Upper lobe of left lung (tissue), 6 donors: ENCODE results near the gene RRP1B. TPM values are rescaled to one million over a fixed set of nuclear protein-coding genes. Genes with fewer than 3 reads are reported as not detected.
"Not testable (repeated sequence)": the region's sequence is repeated elsewhere in the genome, so short reads cannot be mapped to it uniquely, and the experiment has no call there.

ENCODE experiments used
- ATAC-seq, 2 donors: fragments of 200-7000 bp; cut with Tn5 transposase; one replicate each; pipeline ENCODE4 v1.9.1; 2022; ENCODE audit warnings: mild to moderate bottlenecking in 2 of 2, moderate library complexity in 2 of 2; ENCODE audit not compliant: low FRiP score in 2 of 2
- DNase-seq, 2 donors: peaks; one replicate each; pipeline ENCODE4 v3.0.0-alpha.2; 2019 to 2020
- H3K27ac ChIP-seq, 4 donors: fragments of 200-600 bp; sonication (generic); one replicate each; pipeline ENCODE4 v1.5.1; 2016 to 2019
- H3K27me3 ChIP-seq, 4 donors: fragments of 200-600 bp; sonication (generic); one replicate each; pipeline ENCODE4 v1.5.1; 2017 to 2019
- H3K36me3 ChIP-seq, 4 donors: fragments of 200-600 bp; sonication (generic); one replicate each; pipeline ENCODE4 v1.5.1; 2016 to 2019
- H3K4me1 ChIP-seq, 4 donors: fragments of 200-600 bp; sonication (generic); one replicate each; pipeline ENCODE4 v1.5.1; 2018 to 2019
- H3K4me3 ChIP-seq, 4 donors: fragments of 200-600 bp; sonication (generic); one replicate each; pipeline ENCODE4 v1.5.1; 2017 to 2019; ENCODE audit warnings: mild to moderate bottlenecking in 2 of 4, moderate library complexity in 1 of 4
- H3K9me3 ChIP-seq, 4 donors: fragments of 200-600 bp; sonication (generic); one replicate each; pipeline ENCODE4 v1.5.1; 2018 to 2019
- CTCF ChIP-seq, 6 experiments: fragments of 450-650 bp in 4 of 6; fragments of 200-600 bp in 2 of 6; sonication (generic) in 2 of 6; IDR thresholded peaks; one replicate each; pipeline ENCODE4 v1.5.1; 2016 to 2019; ENCODE audit warnings: antibody characterized with exemption in 6 of 6
- EP300 ChIP-seq, 4 donors: sonication (generic); formaldehyde crosslinking; IDR thresholded peaks; one replicate each; pipeline ENCODE4 v1.5.1; 2017; ENCODE audit warnings: antibody characterized with exemption in 4 of 4, control low read depth in 2 of 4
- POLR2A ChIP-seq, 4 donors: fragments of 450-650 bp; IDR thresholded peaks; one replicate each; pipeline ENCODE4 v1.5.1; 2016 to 2017; ENCODE audit warnings: antibody characterized with exemption in 4 of 4, mild to moderate bottlenecking in 2 of 4
- POLR2AphosphoS5 ChIP-seq, 2 donors: sonication (generic); formaldehyde crosslinking; IDR thresholded peaks; one replicate each; pipeline ENCODE4 v1.5.1; 2017; ENCODE audit warnings: antibody characterized with exemption in 2 of 2
- WGBS, 2 donors: methylation state at CpG; one replicate each; pipeline ENCODE4 v1.1.5; 2017 to 2018; 5-methylcytosine and 5-hydroxymethylcytosine counted together
- total RNA-seq, 6 donors: library from RNA; depleted of rRNA in 4 of 6; stranded (reverse); fragments of >200 nt in 4 of 6; gene quantifications; one replicate each; pipeline versions ENCODE4 v1.1.0 to v1.2.1, GENCODE V29; 2016 to 2021
- donor health status: DM: no; HTN: no; CAD: no; lungs with moderate emphysema.
- donor health status: DM: no; HTN: yes; CAD: no; lungs with severe emphysema.

The RRP1B gene
- total RNA-seq, 6 donors from 2014 or later = 11.5 to 22.8 (median 19.7) TPM

DNA sequence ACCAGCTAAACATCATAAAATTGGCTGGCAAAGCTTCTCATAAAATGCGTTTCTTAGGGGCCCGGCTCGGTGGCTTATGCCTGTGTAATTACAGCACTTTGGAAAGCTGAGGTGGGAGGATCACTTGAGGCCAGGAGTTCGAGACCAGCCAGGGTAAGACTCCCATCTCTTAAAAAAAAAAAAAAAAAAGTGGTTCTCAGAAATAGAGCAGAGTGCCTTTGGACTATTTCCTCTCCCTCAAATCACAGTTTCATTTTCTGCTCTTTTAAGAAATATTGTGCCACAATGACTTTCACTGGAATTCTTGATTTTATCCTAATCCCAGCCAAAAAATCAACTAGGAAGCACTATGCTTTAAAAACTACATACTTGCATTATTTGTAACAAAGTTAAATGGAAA lies 13.4 kb upstream of the RRP1B start:
- DNase-seq (no peak), ATAC-seq (peak in 1 of 2 donors; percentile 5)
- 17 to 30% methylated on average over 4 of the region's 4 CpGs for WGBS, 2 donors
- no peaks in the 10 kb centered on the region for H3K9me3 ChIP-seq
- H3K27ac ChIP-seq = peak overlapping the region in 3 of 4 donors; percentile 28 to 69 (median 69)
- no peak overlapping the region for H3K4me3 ChIP-seq
- no peaks in the 10 kb centered on the region for H3K27me3 ChIP-seq
- TF ChIP-seq POLR2AphosphoS5 (IDR thresholded peaks at IDR 0.05) = no peak
- no peak for TF ChIP-seq POLR2A (IDR thresholded peaks at IDR 0.05)
- no peak for TF ChIP-seq CTCF (IDR thresholded peaks at IDR 0.05)
- no peak for TF ChIP-seq EP300 (IDR thresholded peaks at IDR 0.05)
- H3K4me1 ChIP-seq = peaks cover 14 to 16% (median 14%) of the 10 kb centered on the region in 4 donors
- H3K36me3 ChIP-seq = no peaks in the 10 kb centered on the region

DNA sequence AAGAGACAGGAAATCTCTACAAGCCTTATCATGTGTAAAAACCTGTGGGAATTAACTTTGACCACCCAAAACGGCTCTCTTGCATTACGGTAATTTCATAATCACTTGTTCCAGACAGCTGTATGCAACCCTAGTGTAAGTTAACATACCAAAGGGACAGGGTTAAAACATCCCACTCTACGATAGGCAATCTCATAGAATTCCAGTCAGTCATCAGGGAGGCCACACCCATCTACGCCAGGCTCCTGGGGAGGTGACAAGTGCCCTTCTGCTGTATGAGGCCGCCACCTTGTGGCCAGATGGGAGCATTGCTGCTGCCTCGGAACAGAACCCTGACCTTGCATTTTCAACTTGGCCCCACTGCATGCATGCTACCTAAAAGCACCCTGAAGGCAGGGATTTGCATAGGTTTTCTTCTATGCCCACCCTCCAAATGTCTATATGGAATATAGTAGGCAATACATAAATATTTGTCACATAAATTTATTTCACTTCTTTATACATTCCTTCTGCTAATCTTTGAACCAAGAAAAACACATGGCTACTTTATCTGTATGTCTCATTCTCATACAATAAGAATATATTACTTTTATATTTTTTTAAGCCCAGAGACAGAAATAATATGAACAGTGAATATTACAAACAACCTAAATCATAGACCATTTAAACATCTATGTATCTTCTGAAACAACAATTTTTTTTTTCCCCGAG lies 12.7 kb upstream of the RRP1B start:
- peak in 1 of 2 donors; percentile 95 for DNase-seq
- peak in 1 of 4 donors; percentile 10 for TF ChIP-seq POLR2A (IDR thresholded peaks at IDR 0.05)
- peak; percentile 95 to 99 (median 98) for TF ChIP-seq CTCF (IDR thresholded peaks at IDR 0.05)
- TF ChIP-seq EP300 (IDR thresholded peaks at IDR 0.05) = no peak
- peak in 1 of 2 donors; percentile 69 for TF ChIP-seq POLR2AphosphoS5 (IDR thresholded peaks at IDR 0.05)
- peak; percentile 98 for ATAC-seq
- WGBS, 2 donors = 18 to 20% methylated on average over 5 to 7 of the region's 7 CpGs
- Histone ChIP-seq H3K27me3 (no peaks in the 10 kb centered on the region), H3K4me3 (no peak overlapping the region), H3K36me3 (no peaks in the 10 kb centered on the region), H3K27ac (peak overlapping the region in 2 of 4 donors; percentile 69), H3K4me1 (peaks cover 14 to 16% (median 14%) of the 10 kb centered on the region in 4 donors), H3K9me3 (no peaks in the 10 kb centered on the region)

DNA sequence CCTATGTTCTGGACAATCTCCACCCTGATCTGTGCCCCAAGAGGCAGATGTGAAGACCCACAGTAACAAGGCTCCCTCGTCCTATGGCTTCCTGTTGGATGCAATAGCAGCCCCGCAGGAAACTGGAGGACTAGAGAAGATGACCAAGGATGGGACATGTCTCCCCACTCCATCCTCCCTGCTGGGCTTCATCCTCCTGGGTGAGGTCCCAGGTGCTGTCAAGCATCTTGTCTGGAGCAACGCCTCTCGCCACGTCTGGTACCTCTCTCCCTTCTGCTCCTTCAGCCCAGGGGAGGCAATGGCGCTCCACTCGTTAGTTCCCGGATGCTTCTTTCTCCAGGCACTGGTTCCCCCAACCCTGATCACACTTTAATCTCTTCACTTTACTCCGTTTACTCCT lies 11.2 kb upstream of the RRP1B start:
- no peak overlapping the region for H3K4me3 ChIP-seq

DNA sequence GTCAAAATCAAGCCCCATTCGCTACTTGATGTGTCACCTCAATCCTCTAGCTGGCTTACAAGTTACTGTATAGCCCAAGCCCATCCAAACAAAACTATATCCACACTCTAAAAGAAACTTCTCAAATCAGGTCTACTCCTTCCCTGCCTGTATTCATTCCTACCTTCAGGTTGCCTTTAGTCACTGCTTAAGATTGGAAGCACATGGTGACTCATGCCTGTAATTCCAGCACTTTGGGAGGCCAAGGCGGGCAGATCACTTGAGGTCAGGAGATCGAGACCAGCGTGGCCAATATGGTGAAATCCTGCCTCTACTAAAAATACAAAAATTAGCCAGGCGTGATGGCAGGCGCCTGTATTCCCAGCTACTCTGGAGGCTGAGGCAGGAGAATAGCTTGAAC lies 7.4 kb upstream of the RRP1B start:
- 91 to 93% methylated on average over 6 of the region's 6 CpGs for WGBS, 2 donors
- H3K4me1 ChIP-seq, H3K27ac ChIP-seq, DNase-seq, H3K36me3 ChIP-seq, H3K27me3 ChIP-seq, H3K4me3 ChIP-seq, H3K9me3 ChIP-seq, ATAC-seq: not testable (repeated sequence)

More for the DNA sequence above, 11.2 kb upstream of the RRP1B start:
- no peaks in the 10 kb centered on the region for H3K27me3 ChIP-seq
- no peaks in the 10 kb centered on the region for H3K36me3 ChIP-seq
- 70 to 76% methylated on average over 9 of the region's 9 CpGs for WGBS, 2 donors
- H3K27ac ChIP-seq = no peak overlapping the region
- no peak for ATAC-seq
- no peaks in the 10 kb centered on the region for H3K9me3 ChIP-seq
- peaks cover 14 to 16% (median 14%) of the 10 kb centered on the region in 4 donors for H3K4me1 ChIP-seq
- no peak for DNase-seq
- no peak for TF ChIP-seq CTCF (IDR thresholded peaks at IDR 0.05)
- TF ChIP-seq POLR2AphosphoS5 (IDR thresholded peaks at IDR 0.05) = no peak
- no peak for TF ChIP-seq EP300 (IDR thresholded peaks at IDR 0.05)
- no peak for TF ChIP-seq POLR2A (IDR thresholded peaks at IDR 0.05)

DNA sequence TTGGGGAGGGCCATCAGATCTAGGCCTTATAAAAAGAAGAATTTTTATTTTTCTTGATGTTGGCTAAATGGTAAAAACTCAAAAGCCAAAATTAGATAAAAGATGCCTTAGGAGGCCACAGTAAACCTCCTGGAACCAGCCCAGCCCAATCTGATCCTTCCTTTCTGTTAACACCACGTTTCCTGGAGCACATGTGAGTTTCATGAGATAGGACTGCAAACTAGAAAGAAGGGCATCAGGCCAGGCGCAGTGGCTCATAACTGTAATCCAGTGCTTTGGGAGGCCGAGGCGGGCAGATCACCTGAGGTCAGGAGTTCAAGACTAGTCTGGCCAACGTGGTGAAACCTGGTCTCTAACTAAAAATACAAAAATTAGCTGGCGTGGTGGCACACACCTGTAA lies 6.7 kb upstream of the RRP1B start:
- no peak for DNase-seq
- no peak overlapping the region for H3K27ac ChIP-seq
- H3K27me3 ChIP-seq = no peaks in the 10 kb centered on the region
- 77 to 78% methylated on average over 6 of the region's 6 CpGs for WGBS, 2 donors
- no peaks in the 10 kb centered on the region for H3K36me3 ChIP-seq
- no peak for ATAC-seq
- H3K4me3 ChIP-seq = no peak overlapping the region
- TF ChIP-seq EP300 (IDR thresholded peaks at IDR 0.05) (no peak), POLR2A (IDR thresholded peaks at IDR 0.05) (no peak), POLR2AphosphoS5 (IDR thresholded peaks at IDR 0.05) (no peak), CTCF (IDR thresholded peaks at IDR 0.05) (no peak)
- H3K9me3 ChIP-seq = no peaks in the 10 kb centered on the region
- H3K4me1 ChIP-seq = peaks cover 0 to 7% (median 3%) of the 10 kb centered on the region in 4 donors
